Measurements from ENCODE around the gene OR11A1. TPM values are rescaled to one million over a fixed set of nuclear protein-coding genes. Genes with fewer than 3 reads are reported as not detected.

Gene OR11A1
- total and polyA plus RNA-seq, 2 experiments from 2014 or later: not detected

GRCh38 chr6:29465279-29465678 lies 8.4 kb upstream of the OR11A1 start (continued):
- TF ChIP-seq CTCF (conservative IDR thresholded peaks at IDR 0.05; ENCODE audit: low read depth in 2 of 2) (no peak), ETS1 (IDR thresholded peaks at IDR 0.05) (no peak), ZNF331 (CRISPR knock-in tag; IDR thresholded peaks at IDR 0.05; ENCODE audit: low read depth) (no peak), ZNF114 (CRISPR knock-in tag; IDR thresholded peaks at IDR 0.05) (no peak)

- no peak for DNase-seq (ENCODE audit: low spot score)
- H3K36me3 Mint-ChIP-seq (ENCODE audit: low read depth): no peaks in the 10 kb centered on the region
- Histone ChIP-seq H4K20me1 (replicated peaks; ENCODE audit: insufficient read depth) (no peaks in the 10 kb centered on the region), H3K36me3 (ENCODE audit: insufficient read depth) (no peaks in the 10 kb centered on the region), H3K4me2 (no peak overlapping the region), H3K79me2 (replicated peaks; ENCODE audit: insufficient read depth) (no peaks in the 10 kb centered on the region), H3F3A (replicated peaks; ENCODE audit: low read depth) (no peaks in the 10 kb centered on the region), H3K27ac (ENCODE audit: low read depth) (no peak overlapping the region), H2AFZ (no peak overlapping the region), H3K9me2 (ENCODE audit: insufficient read depth) (peaks cover 19% of the 10 kb centered on the region), H3K4me1 (ENCODE audit: insufficient read depth) (no peaks in the 10 kb centered on the region), H3K4me3 (no peak overlapping the region), H3K27me3 (ENCODE audit: insufficient read depth) (no peaks in the 10 kb centered on the region)
- no peak for ATAC-seq
- H3K9me3 Mint-ChIP-seq: no peaks in the 10 kb centered on the region
- H3K4me1 Mint-ChIP-seq: 0 out of 3 replicates have a peak, but pooled peaks cover 2% of the 10 kb centered on the region
- no peak overlapping the region for H3K4me3 Mint-ChIP-seq
- peaks cover 2% of the 10 kb centered on the region for H3K27me3 Mint-ChIP-seq (ENCODE audit: insufficient read depth, low read depth, poor library complexity)
- no peak overlapping the region for H3K27ac Mint-ChIP-seq
- no peak for TF ChIP-seq REST (IDR thresholded peaks at IDR 0.05; ENCODE audit: unreplicated experiment)
- TF ChIP-seq NANOG (IDR thresholded peaks at IDR 0.05; ENCODE audit: borderline replicate concordance): no peak
- no peak for TF ChIP-seq CTCF (conservative IDR thresholded peaks at IDR 0.05; ENCODE audit: low read depth in 2 of 2)
- TF ChIP-seq CREB1 (CRISPR knock-in tag; IDR thresholded peaks at IDR 0.05; ENCODE audit: low read depth): no peak
- TF ChIP-seq JUNB (IDR thresholded peaks at IDR 0.05; ENCODE audit: unreplicated experiment): no peak
- no peak for TF ChIP-seq EZH2phosphoT487 (IDR thresholded peaks at IDR 0.05; ENCODE audit: unreplicated experiment)
- no peak for TF ChIP-seq POLR2AphosphoS5 (IDR thresholded peaks at IDR 0.05; ENCODE audit: low read depth)
- TF ChIP-seq ETS1 (IDR thresholded peaks at IDR 0.05): no peak
- TF ChIP-seq ZNF114 (CRISPR knock-in tag; IDR thresholded peaks at IDR 0.05): no peak
- TF ChIP-seq ZNF331 (CRISPR knock-in tag; IDR thresholded peaks at IDR 0.05; ENCODE audit: low read depth): no peak
- TF ChIP-seq STAT1 (IDR thresholded peaks at IDR 0.05; ENCODE audit: unreplicated experiment): no peak
- no peak for TF ChIP-seq EZH2 (IDR thresholded peaks at IDR 0.05; ENCODE audit: low read depth, unreplicated experiment)
Measured at GRCh38 chr6:29462022-29462421, 5.2 kb upstream of the OR11A1 start.

Measured in GM23338 (cell line).